ENCODE data around the gene NUDT8.

The NUDT8 gene

DNA sequence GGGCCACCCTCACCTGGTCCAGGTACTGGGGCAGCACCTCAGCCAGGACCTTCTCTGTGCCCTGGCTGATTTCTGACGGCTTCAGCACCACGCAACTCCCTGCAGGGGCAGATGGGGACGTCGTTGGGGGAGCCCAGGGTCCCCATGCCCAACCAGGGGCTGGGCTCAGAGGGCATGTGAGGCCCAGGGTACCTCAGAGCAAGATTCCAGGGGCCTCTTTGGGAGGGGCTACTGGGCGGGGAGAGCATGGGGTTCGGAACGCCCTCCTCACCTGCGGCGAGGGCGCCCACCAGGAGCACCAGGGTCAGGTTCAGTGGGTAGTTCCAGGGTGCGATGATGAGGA lies 36.5 kb upstream of the NUDT8 start:
- Histone ChIP-seq H3K36me3 (ENCODE audit: control insufficient read depth, insufficient read depth, low read length) (no peaks in the 10 kb centered on the region), H3K27me3 (replicated peaks; ENCODE audit: control insufficient read depth, insufficient read depth, low read length) (no peaks in the 10 kb centered on the region), H3K4me3 (replicated peaks; ENCODE audit: low read depth, low read length) (no peak overlapping the region)
- no peak for DNase-seq (ENCODE audit: extremely low read depth, insufficient read length)
- TF ChIP-seq CTCF (IDR thresholded peaks at IDR 0.05; ENCODE audit: insufficient read depth, low read length, poor library complexity, severe bottlenecking), result no peak

- no peaks in the 10 kb centered on the region for H3K36me3 ChIP-seq (ENCODE audit: control insufficient read depth, insufficient read depth, low read length)
- no peaks in the 10 kb centered on the region for H3K27me3 ChIP-seq (replicated peaks; ENCODE audit: control insufficient read depth, insufficient read depth, low read length)
- no peak for DNase-seq (ENCODE audit: extremely low read depth, insufficient read length)
- H3K4me3 ChIP-seq (replicated peaks; ENCODE audit: low read depth, low read length), result no peak overlapping the region
- TF ChIP-seq CTCF (IDR thresholded peaks at IDR 0.05; ENCODE audit: insufficient read depth, low read length, poor library complexity, severe bottlenecking), result peak; percentile 37
These were observed 36.0 kb upstream of the NUDT8 start for GRCh38 chr11:67665541-67666302.

GRCh38 chr11:67664696-67665540 lies 35.2 kb upstream of the NUDT8 start:
- Histone ChIP-seq H3K36me3 (ENCODE audit: control insufficient read depth, insufficient read depth, low read length) (no peaks in the 10 kb centered on the region), H3K4me3 (replicated peaks; ENCODE audit: low read depth, low read length) (no peak overlapping the region), H3K27me3 (replicated peaks; ENCODE audit: control insufficient read depth, insufficient read depth, low read length) (no peaks in the 10 kb centered on the region)
- DNase-seq (ENCODE audit: extremely low read depth, insufficient read length), result no peak
- TF ChIP-seq CTCF (IDR thresholded peaks at IDR 0.05; ENCODE audit: insufficient read depth, low read length, poor library complexity, severe bottlenecking), result no peak

DNA sequence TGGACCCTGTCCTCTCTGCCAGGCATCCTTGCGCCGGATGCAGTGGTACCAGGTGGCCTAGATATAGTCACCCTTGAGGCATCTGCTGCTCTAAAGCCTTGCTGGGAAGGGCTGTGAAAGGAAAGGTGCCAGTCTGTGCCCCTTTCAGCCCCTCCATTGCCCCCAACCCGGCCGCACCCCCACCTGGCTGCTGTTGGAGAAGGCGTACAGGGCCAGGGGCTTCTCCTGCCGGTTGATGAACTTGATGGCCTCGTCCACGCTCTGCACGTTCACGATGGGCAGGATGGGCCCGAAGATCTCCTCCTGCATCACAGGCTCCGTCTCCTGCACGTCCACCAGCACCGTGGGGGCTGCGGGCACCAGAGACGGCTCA lies 34.5 kb upstream of the NUDT8 start:
- H3K27me3 ChIP-seq (replicated peaks; ENCODE audit: control insufficient read depth, insufficient read depth, low read length), result no peaks in the 10 kb centered on the region
- H3K4me3 ChIP-seq (replicated peaks; ENCODE audit: low read depth, low read length), result no peak overlapping the region
- TF ChIP-seq CTCF (IDR thresholded peaks at IDR 0.05; ENCODE audit: insufficient read depth, low read length, poor library complexity, severe bottlenecking), result no peak
- no peaks in the 10 kb centered on the region for H3K36me3 ChIP-seq (ENCODE audit: control insufficient read depth, insufficient read depth, low read length)
- no peak for DNase-seq (ENCODE audit: extremely low read depth, insufficient read length)

DNA sequence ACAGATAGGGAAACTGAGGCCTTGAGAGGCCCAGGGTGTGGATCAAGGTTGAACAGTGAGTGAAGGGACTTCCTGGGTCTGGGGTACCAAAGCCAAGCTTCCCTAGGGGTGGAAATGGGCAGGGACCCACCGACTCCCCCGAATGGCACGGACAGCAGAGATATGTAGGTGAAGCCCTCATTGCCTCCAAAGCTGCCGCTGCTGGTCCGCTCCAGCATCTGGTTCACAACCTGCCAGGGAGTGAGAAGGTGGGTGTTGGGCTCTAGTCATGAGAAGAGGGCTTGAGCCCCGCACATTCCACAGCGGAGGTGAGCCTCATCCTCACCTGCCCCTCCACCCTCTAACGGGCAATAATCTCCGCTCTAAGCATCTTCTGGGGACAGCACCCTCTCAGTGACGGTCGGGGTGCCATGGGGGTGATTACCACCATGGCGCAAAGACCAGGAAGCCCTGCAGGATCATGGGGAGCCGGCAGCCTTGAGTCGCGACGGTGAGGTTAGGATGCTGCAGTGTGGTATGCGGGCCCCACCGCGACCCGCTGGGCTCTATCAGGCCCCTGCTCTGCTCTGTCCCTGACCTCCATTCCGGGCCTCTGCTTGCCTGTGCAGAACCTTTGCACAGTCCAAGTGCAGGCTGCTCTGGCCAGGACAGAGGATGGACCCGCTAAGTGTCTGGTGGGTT lies 33.9 kb upstream of the NUDT8 start:
- no peak for DNase-seq (ENCODE audit: extremely low read depth, insufficient read length)
- Histone ChIP-seq H3K27me3 (replicated peaks; ENCODE audit: control insufficient read depth, insufficient read depth, low read length) (no peaks in the 10 kb centered on the region), H3K4me3 (replicated peaks; ENCODE audit: low read depth, low read length) (no peak overlapping the region), H3K36me3 (ENCODE audit: control insufficient read depth, insufficient read depth, low read length) (no peaks in the 10 kb centered on the region)
- no peak for TF ChIP-seq CTCF (IDR thresholded peaks at IDR 0.05; ENCODE audit: insufficient read depth, low read length, poor library complexity, severe bottlenecking)
